Stimulated activated CD8-positive, alpha-beta memory T cell treated with anti-CD3 and anti-CD28 coated beads, Interleukin-15, amount 100 ng/mL, for 24 hours (primary cell): ENCODE results near the gene MSH3.
"Not testable (repeated sequence)": the region's sequence is repeated elsewhere in the genome, so short reads cannot be mapped to it uniquely, and the experiment has no call there.

Source experiments
- DNase-seq: peaks from one replicate; pipeline ENCODE4 v3.0.0-alpha.2; 2020; ENCODE audit warnings: low read depth

The MSH3 gene

GRCh38 chr5:80854583-80854982, 200.1 kb downstream of the MSH3 start:
- DNase-seq: no peak

DNA sequence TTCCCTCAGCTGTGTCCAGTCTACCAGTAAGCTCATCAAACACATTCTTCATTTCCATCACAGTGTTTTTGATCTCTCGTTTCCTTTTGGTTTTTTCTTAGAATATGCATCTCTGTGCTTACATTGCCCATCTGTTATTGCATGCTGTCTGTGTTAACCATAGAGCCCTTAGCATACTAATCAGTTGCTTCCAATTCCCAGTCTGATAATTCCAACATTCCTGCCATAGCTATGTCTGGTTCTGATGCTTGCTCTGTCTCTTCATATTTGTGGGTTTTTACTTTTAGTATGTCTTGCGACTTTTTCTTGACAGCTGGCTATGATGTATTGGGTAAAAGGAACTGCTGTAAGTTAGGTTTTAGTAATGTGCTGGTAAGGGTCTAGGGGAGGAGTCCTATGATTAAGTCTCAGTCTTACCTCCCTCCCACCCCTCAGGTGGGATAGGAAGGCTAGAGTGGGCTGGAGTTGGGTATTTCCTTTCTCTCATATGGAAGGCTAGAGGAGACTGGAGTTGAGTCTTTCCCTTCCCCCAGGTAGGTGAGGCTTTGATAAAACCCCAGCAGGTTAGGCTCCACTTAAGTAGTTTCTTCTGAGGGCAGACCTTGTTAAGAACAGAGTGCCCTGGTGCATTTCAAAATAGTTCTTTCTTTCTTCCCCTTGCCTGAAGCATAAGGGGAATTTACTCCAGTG, 206.6 kb downstream of the MSH3 start:
- no peak for DNase-seq

DNA sequence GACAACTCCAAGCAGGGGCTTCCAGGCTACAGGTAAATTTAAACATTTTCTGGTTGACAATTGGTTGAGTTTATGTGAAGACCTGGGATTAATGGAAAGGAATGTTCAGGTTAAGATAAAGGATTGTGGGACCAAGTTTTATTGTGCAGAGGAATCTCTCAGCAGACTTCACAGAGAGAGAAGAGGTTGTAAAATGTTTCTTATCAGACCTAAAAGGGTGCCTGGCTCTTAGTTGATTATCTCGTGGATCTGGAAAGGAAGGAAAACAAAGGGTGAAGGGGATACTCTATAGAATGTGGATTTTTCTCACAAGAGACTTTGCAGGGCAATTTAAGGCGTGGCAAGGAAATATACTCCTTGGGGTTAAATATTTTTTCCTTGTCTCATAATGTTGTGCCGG, 209.3 kb downstream of the MSH3 start:
- DNase-seq: no peak

DNA sequence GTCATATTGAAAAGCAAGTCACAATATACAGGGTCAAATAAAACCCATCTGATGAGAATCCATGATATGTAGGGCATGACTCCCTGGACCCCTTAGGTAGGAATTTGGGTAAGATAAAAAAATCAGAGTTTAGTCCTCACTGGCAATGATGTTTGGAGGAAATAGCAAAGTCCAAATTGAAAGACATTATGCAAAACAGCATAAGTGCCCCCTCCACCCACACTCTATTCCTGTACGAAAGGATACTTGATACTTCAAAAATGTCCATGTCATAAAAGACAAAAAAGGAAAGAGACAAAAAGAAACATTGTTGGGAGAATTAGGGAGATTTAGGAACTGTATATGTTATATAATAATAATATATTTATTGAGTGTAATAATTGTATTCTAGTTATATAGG, 209.7 kb downstream of the MSH3 start:
- DNase-seq: no peak

DNA sequence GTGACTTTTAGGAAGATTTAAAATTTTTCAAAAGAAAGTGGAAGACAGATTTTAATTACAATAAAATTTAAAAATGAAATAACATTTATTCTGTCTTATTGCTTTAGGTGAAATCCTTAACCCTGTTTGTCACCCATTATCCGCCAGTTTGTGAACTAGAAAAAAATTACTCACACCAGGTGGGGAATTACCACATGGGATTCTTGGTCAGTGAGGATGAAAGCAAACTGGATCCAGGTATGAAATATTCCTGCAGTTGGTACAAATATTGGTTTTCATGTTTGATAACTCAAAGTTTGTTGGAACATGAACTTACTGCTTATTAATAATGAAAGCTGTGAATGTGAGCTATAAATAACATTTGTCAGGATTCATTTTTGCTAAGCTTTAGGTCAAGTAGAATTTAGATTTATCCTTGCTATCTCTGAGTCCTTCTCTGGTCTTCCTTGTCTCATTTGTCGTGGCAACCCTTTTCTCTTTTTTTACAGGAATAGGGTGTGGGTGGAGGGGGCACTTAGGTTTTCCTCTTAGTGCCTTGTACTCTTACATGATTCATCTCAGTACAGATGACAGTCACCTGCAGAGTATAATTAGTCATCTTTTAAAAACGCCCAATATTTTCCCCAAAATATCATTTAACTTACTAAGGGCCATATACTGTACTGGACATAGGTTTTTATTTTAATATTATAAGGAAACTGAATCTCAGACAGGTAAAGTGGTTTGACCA, 210.4 kb downstream of the MSH3 start:
- DNase-seq: no peak

DNA sequence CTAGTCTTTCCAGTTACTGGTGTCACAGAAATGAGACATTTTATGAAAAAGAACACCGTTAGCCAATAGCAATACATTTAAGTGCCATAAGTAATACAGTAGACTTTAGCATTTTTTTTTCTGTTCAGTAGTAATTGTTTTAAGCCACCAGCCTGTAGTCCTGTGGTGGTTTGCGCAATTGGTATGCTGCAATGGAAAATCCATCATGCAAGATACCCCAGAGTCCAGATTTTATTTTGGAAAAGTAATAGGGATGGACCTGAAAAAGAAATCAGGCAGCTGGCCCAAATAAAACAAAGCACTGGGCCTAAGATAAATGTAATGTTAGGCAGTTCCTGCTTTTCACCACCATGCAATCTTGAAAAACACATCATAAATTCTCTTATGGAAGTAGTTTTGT, 211.1 kb downstream of the MSH3 start:
- DNase-seq: no peak

DNA sequence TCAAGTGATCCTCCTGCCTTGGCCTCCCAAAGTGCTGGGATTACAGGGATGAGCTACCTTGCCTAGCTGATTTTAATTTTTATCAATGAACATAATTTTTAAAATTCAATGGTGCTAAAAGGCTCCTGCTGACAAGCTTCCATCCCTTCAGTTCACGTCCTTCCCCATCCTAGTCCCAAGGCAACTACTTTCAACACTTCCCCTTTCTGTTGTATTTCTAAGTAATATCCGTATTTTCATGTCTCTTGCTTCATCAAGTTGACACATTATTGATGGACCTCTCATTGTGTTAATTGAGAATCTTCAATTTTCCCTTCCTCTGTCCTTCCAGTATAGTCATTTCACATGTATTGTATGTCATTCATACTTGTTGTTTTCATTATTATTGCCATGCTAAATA, 211.9 kb downstream of the MSH3 start:
- DNase-seq: no peak

GRCh38 chr5:80867233-80867632, 212.8 kb downstream of the MSH3 start:
- no peak for DNase-seq

DNA sequence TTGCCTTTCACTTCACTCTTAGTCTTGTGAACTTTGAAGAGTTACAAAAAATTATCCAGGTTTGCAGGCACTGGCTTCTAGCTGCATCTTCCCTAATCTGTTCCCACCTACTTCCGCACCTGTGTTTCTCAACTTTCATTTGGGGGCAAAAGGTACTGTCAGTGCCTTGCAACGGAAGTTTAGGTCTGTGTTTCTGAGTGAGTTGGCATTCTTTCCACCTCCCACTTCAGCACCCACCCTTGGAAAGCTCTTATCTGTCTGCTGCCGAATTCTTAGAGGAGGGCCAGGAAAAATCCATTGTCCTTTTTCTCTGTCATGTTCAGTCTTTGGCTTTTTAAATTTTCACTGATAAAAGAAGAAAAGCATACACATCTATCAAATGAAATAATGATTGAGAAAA, 216.0 kb downstream of the MSH3 start:
- DNase-seq: no peak

DNA sequence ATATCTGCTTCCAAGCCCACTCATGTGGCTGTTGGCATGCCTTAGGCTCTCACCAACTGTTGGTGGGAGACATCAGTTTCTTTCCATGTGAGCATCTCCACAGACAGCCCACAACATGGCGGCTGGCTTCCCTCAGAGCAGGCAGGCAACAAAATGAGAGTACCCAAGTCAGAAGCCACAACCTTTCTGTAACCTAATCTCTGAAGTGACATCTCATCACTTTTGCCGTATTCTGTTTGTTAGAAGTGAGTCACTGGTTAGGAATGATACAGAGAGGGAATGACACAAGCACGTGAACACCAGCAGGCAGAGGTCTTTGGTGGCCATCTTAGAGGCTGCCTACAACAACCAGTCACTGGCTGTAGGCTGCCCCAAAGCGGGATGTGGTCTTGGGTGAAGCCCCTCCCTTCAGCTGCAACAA, 217.1 kb downstream of the MSH3 start:
- DNase-seq: no peak

DNA sequence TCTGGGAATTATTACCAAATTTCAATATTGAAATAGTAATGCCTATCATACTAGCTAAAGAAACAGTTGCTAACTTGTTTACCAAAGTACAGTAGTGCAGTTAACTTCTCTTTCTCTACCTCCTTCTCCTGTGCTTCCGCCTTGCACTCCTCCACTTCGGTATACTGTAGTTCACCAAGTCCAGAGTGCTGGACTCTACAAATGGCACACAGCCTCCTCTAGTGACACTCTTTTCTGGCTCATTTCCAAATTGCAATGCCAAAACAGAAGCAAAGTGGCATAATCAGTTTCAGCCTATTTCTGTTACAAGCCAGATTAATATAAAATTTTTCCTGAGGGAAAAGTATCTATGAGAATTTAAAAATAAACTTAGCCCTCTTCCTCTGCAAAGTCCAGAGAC, 219.7 kb downstream of the MSH3 start:
- DNase-seq: no peak

DNA sequence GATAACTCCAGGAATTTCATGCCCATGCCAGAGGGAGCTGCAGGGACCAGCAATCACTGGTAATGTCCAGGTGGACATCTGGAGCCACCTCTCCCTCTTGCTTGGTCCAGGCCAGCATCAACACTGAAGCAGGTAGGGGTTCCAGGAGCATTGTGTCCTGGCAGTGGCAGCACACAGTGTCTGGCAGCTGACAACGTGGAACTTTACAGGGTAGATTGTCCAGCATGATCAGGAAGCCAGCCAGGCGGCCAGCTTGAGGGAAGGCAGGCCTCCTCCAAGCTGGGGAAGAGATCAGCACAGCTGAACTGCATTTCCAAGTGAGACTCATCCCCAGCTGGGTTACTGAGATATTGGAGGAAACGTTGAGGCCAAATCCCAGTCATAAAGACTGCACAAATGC, 223.1 kb downstream of the MSH3 start:
- DNase-seq: no peak

GRCh38 chr5:80881726-80882125, 227.3 kb downstream of the MSH3 start:
- no peak for DNase-seq

DNA sequence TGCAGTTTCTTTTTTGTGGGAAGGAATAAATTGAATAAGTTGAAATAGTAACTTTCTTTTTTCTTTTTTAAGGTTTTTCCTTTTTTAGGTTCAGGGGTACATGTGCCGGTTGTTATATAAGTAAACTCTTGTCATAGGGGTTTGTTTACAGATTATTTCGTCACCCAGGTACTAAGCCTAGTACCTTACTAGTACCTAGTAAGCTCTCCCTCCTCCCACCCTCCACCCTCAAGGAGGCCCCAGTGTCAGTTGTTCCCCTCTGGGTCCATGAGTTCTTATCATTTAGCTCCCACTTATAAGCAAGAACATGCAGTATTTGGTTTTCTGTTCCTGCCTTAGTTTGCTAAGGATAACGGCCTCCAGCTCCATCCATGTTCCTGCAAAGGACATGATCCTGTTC, 228.9 kb downstream of the MSH3 start:
- not testable (repeated sequence) for DNase-seq

- no peak for DNase-seq
Measured at GRCh38 chr5:80884086-80884813, 229.8 kb downstream of the MSH3 start.

- DNase-seq: no peak
Measured at GRCh38 chr5:80884929-80885328, 230.5 kb downstream of the MSH3 start.

- no peak for DNase-seq
Measured at GRCh38 chr5:80885396-80886000, 231.0 kb downstream of the MSH3 start.

- no peak for DNase-seq
Measured at GRCh38 chr5:80894083-80894482, 239.6 kb downstream of the MSH3 start.

- no peak for DNase-seq
Measured at GRCh38 chr5:80895523-80895922, 241.1 kb downstream of the MSH3 start.

DNA sequence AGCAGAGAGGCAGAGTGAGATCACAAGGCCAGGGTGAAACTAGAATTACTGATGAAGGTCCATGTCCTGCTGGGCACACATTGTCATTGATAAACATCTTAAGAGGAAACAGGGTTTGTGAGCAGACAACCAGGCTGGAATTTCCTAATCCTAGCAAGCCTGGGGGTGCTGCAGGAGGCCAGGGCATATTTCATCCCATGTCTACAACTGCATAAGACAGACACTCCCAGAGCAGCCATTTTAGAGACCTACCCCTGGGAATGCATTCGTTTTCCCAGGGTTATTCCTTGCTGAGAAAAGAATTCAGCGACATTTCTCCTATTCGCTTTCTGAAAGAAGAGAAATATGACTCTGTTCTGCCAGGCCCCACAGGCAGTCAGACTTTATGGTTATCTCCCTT, 248.2 kb downstream of the MSH3 start:
- not testable (repeated sequence) for DNase-seq

- no peak for DNase-seq
Measured at GRCh38 chr5:80904533-80905187, 250.2 kb downstream of the MSH3 start.

- no peak for DNase-seq
Measured at GRCh38 chr5:80905405-80905804, 251.0 kb downstream of the MSH3 start.
